ENCODE measurements around the gene SGSM1. TPM values are rescaled to one million over a fixed set of nuclear protein-coding genes. Genes with fewer than 3 reads are reported as not detected.

The SGSM1 gene
- total RNA-seq, 1 experiment from 2014 or later, result 0.29 TPM

GRCh38 chr22:24920029-24920428, 114.0 kb downstream of the SGSM1 start:
- Histone ChIP-seq H3K27ac (ENCODE audit: low read length) (no peak overlapping the region), H3K4me2 (ENCODE audit: low read length) (no peak overlapping the region), H4K20me1 (ENCODE audit: low read length) (no peaks in the 10 kb centered on the region), H3K4me1 (ENCODE audit: insufficient read depth, low read length) (no peaks in the 10 kb centered on the region), H3F3A (ENCODE audit: low read length, unreplicated experiment) (no peaks in the 10 kb centered on the region), H3K36me3 (ENCODE audit: low read depth, low read length) (no peaks in the 10 kb centered on the region), H3K79me2 (ENCODE audit: low read length) (no peaks in the 10 kb centered on the region), H3K27me3 (ENCODE audit: low read length) (no peaks in the 10 kb centered on the region), H3K4me3 (ENCODE audit: low read length) (no peak overlapping the region), H3K9me3 (ENCODE audit: low read length) (no peaks in the 10 kb centered on the region), H3K9ac (ENCODE audit: low read length) (no peak overlapping the region), H2AFZ (ENCODE audit: low read length) (no peak overlapping the region), H3K9me2 (replicated peaks; ENCODE audit: low read length) (no peaks in the 10 kb centered on the region)
- POLR2A ChIA-PET (ENCODE audit: unreplicated experiment), result no interaction called here
- no peak for DNase-seq
- CTCF ChIA-PET, result no interaction called here
- no peak for ATAC-seq
- intact Hi-C loops (cut with micrococcal nuclease), result no loop called here
- TF ChIP-seq EZH2phosphoT487 (IDR thresholded peaks at IDR 0.05; ENCODE audit: borderline replicate concordance, low read length), result no peak
- no peak for TF ChIP-seq EZH2 (IDR thresholded peaks at IDR 0.05; ENCODE audit: low read length, unreplicated experiment)
- no TSS peak for BruUV-seq (replicated peaks)

GRCh38 chr22:24925586-24926427, 119.8 kb downstream of the SGSM1 start:
- no peak for ATAC-seq
- CTCF ChIA-PET, result no interaction called here
- DNase-seq, result no peak

GRCh38 chr22:24926428-24926725, 120.4 kb downstream of the SGSM1 start:
- H3K36me3 ChIP-seq (ENCODE audit: low read depth, low read length), result no peaks in the 10 kb centered on the region
- no peaks in the 10 kb centered on the region for H3K4me1 ChIP-seq (ENCODE audit: insufficient read depth, low read length)
- H3K9me2 ChIP-seq (replicated peaks; ENCODE audit: low read length), result no peaks in the 10 kb centered on the region
- H3K9me3 ChIP-seq (ENCODE audit: low read length), result no peaks in the 10 kb centered on the region
- POLR2A ChIA-PET (ENCODE audit: unreplicated experiment), result no interaction called here
- CTCF ChIA-PET, result no interaction called here
- DNase-seq (no peak), ATAC-seq (no peak)
- H3F3A ChIP-seq (ENCODE audit: low read length, unreplicated experiment), result no peaks in the 10 kb centered on the region
- no peaks in the 10 kb centered on the region for H3K79me2 ChIP-seq (ENCODE audit: low read length)
- no TSS peak for BruUV-seq (replicated peaks)
- intact Hi-C loops (cut with micrococcal nuclease), result no loop called here
- H3K27ac ChIP-seq (ENCODE audit: low read length), result no peak overlapping the region
- no peaks in the 10 kb centered on the region for H3K27me3 ChIP-seq (ENCODE audit: low read length)
- no peak overlapping the region for H3K4me3 ChIP-seq (ENCODE audit: low read length)
- TF ChIP-seq EZH2phosphoT487 (IDR thresholded peaks at IDR 0.05; ENCODE audit: borderline replicate concordance, low read length) (no peak), EZH2 (IDR thresholded peaks at IDR 0.05; ENCODE audit: low read length, unreplicated experiment) (no peak), CTCF (conservative IDR thresholded peaks at IDR 0.05; ENCODE audit: low read depth, low read length) (no peak)
- H3K9ac ChIP-seq (ENCODE audit: low read length), result no peak overlapping the region
- H2AFZ ChIP-seq (ENCODE audit: low read length), result no peak overlapping the region
- H3K4me2 ChIP-seq (ENCODE audit: low read length), result no peak overlapping the region
- H4K20me1 ChIP-seq (ENCODE audit: low read length), result no peaks in the 10 kb centered on the region

More at GRCh38 chr22:24925586-24926427, 119.8 kb downstream of the SGSM1 start:
- Histone ChIP-seq H3K27me3 (ENCODE audit: low read length) (no peaks in the 10 kb centered on the region), H3K9me3 (ENCODE audit: low read length) (no peaks in the 10 kb centered on the region), H3K27ac (ENCODE audit: low read length) (no peak overlapping the region), H2AFZ (ENCODE audit: low read length) (no peak overlapping the region), H3K9ac (ENCODE audit: low read length) (no peak overlapping the region), H3K4me1 (ENCODE audit: insufficient read depth, low read length) (no peaks in the 10 kb centered on the region), H3K4me2 (ENCODE audit: low read length) (no peak overlapping the region), H3K79me2 (ENCODE audit: low read length) (no peaks in the 10 kb centered on the region), H3K9me2 (replicated peaks; ENCODE audit: low read length) (no peaks in the 10 kb centered on the region), H3K4me3 (ENCODE audit: low read length) (no peak overlapping the region), H4K20me1 (ENCODE audit: low read length) (no peaks in the 10 kb centered on the region), H3F3A (ENCODE audit: low read length, unreplicated experiment) (no peaks in the 10 kb centered on the region), H3K36me3 (ENCODE audit: low read depth, low read length) (no peaks in the 10 kb centered on the region)
- POLR2A ChIA-PET (ENCODE audit: unreplicated experiment), result no interaction called here
- BruUV-seq (replicated peaks), result no TSS peak
- intact Hi-C loops (cut with micrococcal nuclease), result no loop called here
- TF ChIP-seq CTCF (conservative IDR thresholded peaks at IDR 0.05; ENCODE audit: low read depth, low read length) (no peak), EZH2 (IDR thresholded peaks at IDR 0.05; ENCODE audit: low read length, unreplicated experiment) (no peak), EZH2phosphoT487 (IDR thresholded peaks at IDR 0.05; ENCODE audit: borderline replicate concordance, low read length) (no peak)
